Endothelial cell of umbilical vein (primary cell): ENCODE data around the gene JPT2. TPM values are rescaled to one million over a fixed set of nuclear protein-coding genes. Genes with fewer than 3 reads are reported as not detected.

Source experiments
- BruUV-seq: library from RNA; stranded (reverse); fragments of 400-500 nt; replicated peaks from 2 replicates; lab custom pipeline; 2021; lab: Mats Ljungman, UMichigan
- CTCF ChIA-PET: fragments of 300-600, 350-600 bp; sonication (Branson Sonifier 250); formaldehyde crosslinking; loops from one replicate; lab custom pipeline; 2021; ENCODE audit warnings: antibody characterized with exemption, inconsistent platforms; lab: Charles Lee
- POLR2A ChIA-PET: fragments of 300-600, 350-600 bp; sonication (Branson Sonifier 250); formaldehyde crosslinking; loops from one replicate; lab custom pipeline; 2021; ENCODE audit warnings: antibody characterized with exemption, inconsistent platforms; lab: Charles Lee
- DNase-seq: peaks from one replicate; pipeline ENCODE4 v3.0.0-alpha.2; 2011; ENCODE audit warnings: low read depth, low spot score
- FAIRE-seq: peaks from 2 replicates; lab custom pipeline; 2011; peaks lifted over from hg19 to GRCh38; lab: Jason Lieb, UNC
- H2AFZ ChIP-seq: 2 replicates; pipeline ENCODE4 v1.6.0; 2012; ENCODE audit warnings: low read depth, low read length, control low read depth, inconsistent platforms
- H3K27ac ChIP-seq: 2 replicates; pipeline ENCODE4 v1.5.1; 2011; ENCODE audit warnings: low read depth, mild to moderate bottlenecking, control low read depth, low read length, moderate library complexity; ENCODE audit not compliant: insufficient read depth
- H3K27me3 ChIP-seq, 2 experiments: 2 replicates each; pipeline versions ENCODE4 v1.6.0 to v1.6.1; 2011; ENCODE audit warnings: low read length in 2 of 2, mixed read lengths in 1 of 2; ENCODE audit not compliant: control insufficient read depth in 2 of 2, insufficient read depth in 2 of 2
- H3K36me3 ChIP-seq, 2 experiments: 2 replicates in 1 of 2; 3 replicates in 1 of 2; pipeline ENCODE4 v1.5.1; 2011; ENCODE audit warnings: low read length in 2 of 2, mild to moderate bottlenecking in 1 of 2, moderate library complexity in 1 of 2; ENCODE audit not compliant: control insufficient read depth in 2 of 2, insufficient read depth in 2 of 2; ENCODE audit errors: extremely low read depth in 1 of 2
- H3K4me1 ChIP-seq: 3 replicates; pipeline ENCODE4 v1.5.1; 2011; ENCODE audit warnings: mild to moderate bottlenecking, low read length; ENCODE audit not compliant: control insufficient read depth, insufficient read depth; ENCODE audit errors: extremely low read depth
- H3K4me2 ChIP-seq: 2 replicates; pipeline ENCODE4 v1.6.1; 2011; ENCODE audit warnings: low read length, control low read depth, mixed read lengths; ENCODE audit not compliant: insufficient read depth
- H3K4me3 ChIP-seq, 3 experiments: fragments of 200-600 bp in 1 of 3; sonication (generic), shearing (Covaris generic) in 1 of 3; replicated peaks in 1 of 3; 2 replicates each; pipeline ENCODE4 v1.5.1; 2011 to 2016; ENCODE audit warnings: control low read depth in 3 of 3, low read length in 3 of 3, mild to moderate bottlenecking in 2 of 3, inconsistent platforms in 1 of 3, low read depth in 1 of 3, moderate library complexity in 1 of 3; ENCODE audit not compliant: insufficient read depth in 1 of 3
- H3K79me2 ChIP-seq: 2 replicates; pipeline ENCODE4 v1.6.0; 2012; ENCODE audit warnings: low read length, inconsistent platforms; ENCODE audit not compliant: control insufficient read depth, insufficient read depth
- H3K9ac ChIP-seq: replicated peaks from 2 replicates; pipeline ENCODE3; 2011; ENCODE audit warnings: low read length, control low read depth; ENCODE audit not compliant: insufficient read depth; ENCODE audit errors: extremely low read depth
- H3K9me1 ChIP-seq: replicated peaks from 3 replicates; pipeline ENCODE4 v1.6.0; 2011; ENCODE audit warnings: mild to moderate bottlenecking, low read length; ENCODE audit not compliant: control insufficient read depth, insufficient read depth; ENCODE audit errors: extremely low read depth
- H3K9me3 ChIP-seq: replicated peaks from 2 replicates; pipeline ENCODE4 v1.5.1; 2012; ENCODE audit warnings: low read length, inconsistent platforms; ENCODE audit not compliant: control insufficient read depth, insufficient read depth
- H4K20me1 ChIP-seq: replicated peaks from 2 replicates; pipeline ENCODE3; 2011; ENCODE audit warnings: mild to moderate bottlenecking, low read length; ENCODE audit not compliant: control insufficient read depth, insufficient read depth; ENCODE audit errors: extremely low read depth
- CTCF ChIP-seq, 2 donors: IDR thresholded peaks; 1 replicate in 1 of 2; 2 replicates in 1 of 2; pipeline ENCODE4 v1.5.1; 2011; ENCODE audit warnings: low read length in 2 of 2, mild to moderate bottlenecking in 2 of 2, moderate library complexity in 2 of 2, control low read depth in 1 of 2, inconsistent platforms in 1 of 2, low read depth in 1 of 2; ENCODE audit not compliant: insufficient read depth in 1 of 2; ENCODE audit errors: extremely low read depth in 1 of 2
- EZH2 ChIP-seq: IDR thresholded peaks from 2 replicates; pipeline ENCODE4 v1.6.1; 2012; ENCODE audit warnings: borderline replicate concordance, low read depth, mild to moderate bottlenecking, moderate library complexity, low read length, inconsistent platforms; ENCODE audit not compliant: severe bottlenecking
- FOS ChIP-seq: IDR thresholded peaks from 2 replicates; pipeline ENCODE4 v1.6.1; 2011; ENCODE audit warnings: mild to moderate bottlenecking, low read length, moderate library complexity, borderline replicate concordance; ENCODE audit not compliant: insufficient read depth
- GATA2 ChIP-seq: IDR thresholded peaks from 2 replicates; pipeline ENCODE4 v1.7.0; 2011; ENCODE audit warnings: low read depth, mild to moderate bottlenecking, moderate library complexity, mixed read lengths, low read length; ENCODE audit not compliant: insufficient read length, insufficient read depth
- JUN ChIP-seq: IDR thresholded peaks from 2 replicates; pipeline ENCODE4 v1.6.1; 2011; ENCODE audit warnings: borderline replicate concordance, low read depth; ENCODE audit not compliant: insufficient read length, insufficient read depth
- MAX ChIP-seq: IDR thresholded peaks from 2 replicates; pipeline ENCODE4 v1.6.1; 2011; ENCODE audit not compliant: insufficient read depth, insufficient read length
- MYC ChIP-seq: IDR thresholded peaks from one replicate; pipeline ENCODE4 v1.6.1; 2011; ENCODE audit warnings: mild to moderate bottlenecking, low read depth, low read length
- POLR2A ChIP-seq: IDR thresholded peaks from 2 replicates; pipeline ENCODE4 v1.6.1; 2012; ENCODE audit warnings: low read depth, mild to moderate bottlenecking, control low read depth, low read length
- POLR2AphosphoS5 ChIP-seq: IDR thresholded peaks from 2 replicates; pipeline ENCODE4 v1.6.1; 2012; ENCODE audit warnings: low read depth, mild to moderate bottlenecking, control low read depth, low read length, moderate library complexity; ENCODE audit not compliant: insufficient read depth
- dilution Hi-C: fragments of 300-500 bp; cut with MboI; formaldehyde crosslinking; loops from one replicate; pipeline ENCODE4 v1.15.0; 2019; ENCODE audit warnings: low sequenced_read_pairs; ENCODE audit not compliant: extremely low pct_ligation_motif_present
- intact Hi-C: fragments of 100-400 bp; cut with micrococcal nuclease; formaldehyde crosslinking; loops from one replicate; pipeline ENCODE4 v1.10.0; 2022
- polyA plus RNA-seq, 4 experiments: library from polyadenylated mRNA; depleted of rRNA in 3 of 4; stranded (reverse) in 3 of 4; unstranded in 1 of 4; fragments of >200 nt; gene quantifications; 2 replicates each; pipeline versions ENCODE4 v1.2.1 to v1.2.3, GENCODE V29; 2011 to 2012; ENCODE audit warnings: missing spikeins in 1 of 4
- total RNA-seq: library from RNA; stranded (reverse); gene quantifications from 2 replicates; pipeline ENCODE4 v1.2.3, GENCODE V29; 2021

JPT2 gene
- total and polyA plus RNA-seq, 2 donors (not counting 3 experiments of a cell fraction or from before 2014, with no cell fraction given): 35.8 to 93.3 TPM

GRCh38 chr16:1731073-1731472, 53.0 kb downstream of the JPT2 start:
- H3K9me1 ChIP-seq: no peaks in the 10 kb centered on the region
- H2AFZ ChIP-seq: no peak overlapping the region
- TF ChIP-seq JUN: no peak
- no peak for TF ChIP-seq FOS
- TF ChIP-seq MYC: no peak
- no peak for TF ChIP-seq CTCF (IDR thresholded peaks at IDR 0.05; ENCODE audit: extremely low read depth in 1 of 2, insufficient read depth in 1 of 2, low read depth in 1 of 2, low read length in 2 of 2)
- no peak for TF ChIP-seq POLR2A
- no peak for TF ChIP-seq GATA2
- TF ChIP-seq MAX: no peak
- TF ChIP-seq EZH2: no peak
- TF ChIP-seq POLR2AphosphoS5: no peak
- H3K4me2 ChIP-seq: no peak overlapping the region
- H3K4me1 ChIP-seq: no peaks in the 10 kb centered on the region
- H3K9ac ChIP-seq: no peak overlapping the region
- no peak overlapping the region for H3K27ac ChIP-seq
- peaks cover 1% of the 10 kb centered on the region for H3K79me2 ChIP-seq
- H3K4me3 ChIP-seq: no peak overlapping the region
- H3K9me3 ChIP-seq: no peaks in the 10 kb centered on the region
- DNase-seq: no peak
- FAIRE-seq: no peak
- ChIA-PET CTCF (interaction anchor here (0.6 kb wide), 1 partner anchor 40 kb away, joined by 3 read pairs; no protein-coding TSS in a partner anchor), POLR2A (no interaction called here)
- H3K27me3 ChIP-seq: no peaks in the 10 kb centered on the region
- dilution Hi-C loops: no loop called here
- peaks cover under 1 to 47% of the 10 kb centered on the region in 2 experiments for H3K36me3 ChIP-seq
- no TSS peak for BruUV-seq
- no peaks in the 10 kb centered on the region for H4K20me1 ChIP-seq
- intact Hi-C loops: no loop called here
